Left ventricle myocardium superior (tissue), 1 donor: ENCODE results near the gene USP46. TPM values are rescaled to one million over a fixed set of nuclear protein-coding genes. Genes with fewer than 3 reads are reported as not detected.

Experiments
- ATAC-seq: fragments of 200-7000 bp; cut with Tn5 transposase; one replicate; pipeline ENCODE4 v1.9.1; 2020; ENCODE audit warnings: mild to moderate bottlenecking, moderate library complexity
- DNase-seq: peaks from one replicate; pipeline ENCODE4 v3.0.0-alpha.2; 2020
- intact Hi-C: fragments of 100-400 bp; cut with micrococcal nuclease; formaldehyde crosslinking; loops from one replicate; pipeline ENCODE4 v1.11.0; 2022
- total RNA-seq: library from RNA; stranded (reverse); fragmentation: NEBNext Ultra II Directional; extraction: Animal tissue kit (Norgen Biotek cat#: 25700); gene quantifications from one replicate; pipeline ENCODE4 v1.2.1, GENCODE V29; 2021
- donor health status: DM: no; HTN: yes; CAD: no; lungs with severe emphysema.

USP46 gene
- total RNA-seq, 1 donor from 2014 or later: 61.1 TPM

DNA sequence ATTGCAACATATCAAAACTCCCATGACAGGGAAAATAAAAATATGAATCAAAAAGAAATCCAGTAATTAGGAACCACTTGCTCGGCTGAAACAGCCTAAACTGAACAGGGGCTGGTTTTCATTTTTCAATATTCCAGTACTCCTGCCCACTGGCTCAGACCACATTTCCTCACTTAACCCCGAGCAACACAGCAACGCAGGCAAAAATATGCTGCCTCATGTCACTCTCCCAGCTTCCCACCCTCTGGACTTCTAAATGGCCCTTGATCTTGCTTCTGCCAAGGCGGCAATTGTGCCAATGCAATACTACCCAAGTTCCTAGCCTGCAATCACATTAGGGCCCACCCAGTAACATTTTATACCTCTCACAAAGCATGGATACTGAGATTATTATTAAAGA lies 30.6 kb downstream of the USP46 start:
- intact Hi-C loops: no loop called here
- ATAC-seq: peak; percentile 64
- DNase-seq: no peak

DNA sequence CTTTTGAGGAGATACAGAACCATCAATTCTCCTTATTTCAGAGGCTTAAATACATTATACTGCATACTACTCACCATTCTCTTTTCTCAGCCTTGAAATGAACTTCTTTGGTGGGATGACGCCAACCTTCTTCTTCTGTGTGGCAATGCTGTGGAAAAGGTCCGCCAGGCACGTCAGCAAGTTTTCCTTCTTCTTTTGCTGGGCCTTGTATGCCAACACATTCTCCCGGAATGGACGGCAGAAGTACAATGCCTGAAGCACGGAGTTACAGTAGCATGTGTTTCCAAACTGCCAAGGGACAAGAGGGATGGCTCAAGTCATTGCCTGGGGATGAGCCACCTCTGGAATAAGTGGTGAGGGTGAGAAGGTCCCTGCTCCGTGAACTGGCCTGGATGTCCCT lies 31.2 kb downstream of the USP46 start:
- intact Hi-C loops: no loop called here
- peak; percentile 45 for ATAC-seq
- no peak for DNase-seq

DNA sequence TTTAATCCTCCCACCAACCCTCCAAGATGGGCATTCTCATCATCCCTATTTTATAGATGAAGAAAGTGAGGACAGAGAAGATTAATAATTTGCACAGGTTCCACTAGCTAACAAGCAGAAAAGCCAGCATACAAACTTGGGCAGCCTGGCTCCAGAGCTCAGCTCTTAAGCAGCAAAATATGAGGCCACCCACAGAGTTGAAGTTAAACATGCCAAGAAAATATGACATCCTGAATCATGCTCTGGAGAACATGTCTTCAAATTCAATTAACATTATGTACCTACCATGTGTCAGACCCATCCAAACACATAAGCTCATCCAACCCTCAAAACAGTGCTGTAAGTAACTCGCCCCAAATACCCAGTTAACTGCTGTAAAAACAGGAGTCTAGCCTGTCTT lies 33.9 kb downstream of the USP46 start:
- no peak for DNase-seq
- no peak for ATAC-seq
- intact Hi-C loops: no loop called here

GRCh38 chr4:52622564-52622963 lies 36.5 kb downstream of the USP46 start:
- intact Hi-C loops: no loop called here
- DNase-seq (no peak), ATAC-seq (no peak)

- DNase-seq (no peak), ATAC-seq (no peak)
- intact Hi-C loops: no loop called here
Measured at GRCh38 chr4:52621567-52621966, 37.5 kb downstream of the USP46 start.

DNA sequence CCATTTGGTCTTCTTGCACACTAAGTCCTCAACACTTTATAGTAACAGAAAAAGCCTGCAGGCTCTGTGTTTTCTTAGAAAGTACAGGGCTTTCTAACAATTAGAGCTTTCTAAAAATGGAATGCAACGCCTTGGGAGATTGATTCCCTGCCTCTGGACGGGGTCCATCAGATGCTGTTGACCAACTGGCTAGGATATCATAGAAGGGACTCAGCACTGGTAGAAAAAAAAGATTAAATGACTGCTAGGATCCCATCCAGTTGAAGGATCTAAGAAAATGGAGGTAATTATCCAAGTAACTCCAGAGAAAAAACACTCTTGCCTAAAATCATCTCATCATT lies 39.5 kb downstream of the USP46 start:
- DNase-seq (no peak), ATAC-seq (peak; percentile 45)
- intact Hi-C loops: no loop called here

GRCh38 chr4:52618795-52619590 lies 40.1 kb downstream of the USP46 start:
- ATAC-seq: peak; percentile 14
- DNase-seq: no peak
- intact Hi-C loops: no loop called here

DNA sequence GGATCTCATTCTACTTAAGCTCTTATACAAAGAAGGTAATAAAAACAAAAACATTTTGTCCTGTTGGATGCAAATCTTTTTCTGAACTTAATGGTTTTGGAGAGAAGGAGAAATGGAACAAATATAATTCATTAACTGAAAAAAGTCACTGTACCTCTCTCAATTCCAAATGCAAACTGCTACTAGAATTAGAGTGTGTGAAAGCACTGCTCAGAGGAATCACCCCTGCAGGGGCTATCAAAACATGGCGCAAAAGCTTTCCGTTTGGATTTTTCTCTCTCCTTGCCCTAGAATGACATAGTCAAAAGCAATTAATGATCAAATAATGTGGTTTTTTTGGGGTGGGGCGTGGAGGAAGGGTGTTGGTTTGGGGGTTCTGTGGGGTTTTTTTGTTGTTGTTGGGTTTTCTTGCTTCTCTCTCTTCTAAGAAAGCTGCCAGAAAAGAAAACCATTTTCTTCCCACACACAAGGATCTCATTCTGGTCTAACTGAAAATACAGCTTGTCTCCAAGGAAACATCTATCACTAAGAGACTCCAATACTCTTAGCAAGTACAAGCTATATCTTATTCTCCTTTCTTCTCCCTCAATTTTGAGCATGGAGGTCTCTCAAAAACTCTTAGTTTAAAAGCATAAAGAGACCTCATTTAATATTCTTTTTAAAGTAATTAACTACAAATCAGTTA lies 41.6 kb downstream of the USP46 start:
- no peak for ATAC-seq
- no peak for DNase-seq
- intact Hi-C loops: no loop called here

DNA sequence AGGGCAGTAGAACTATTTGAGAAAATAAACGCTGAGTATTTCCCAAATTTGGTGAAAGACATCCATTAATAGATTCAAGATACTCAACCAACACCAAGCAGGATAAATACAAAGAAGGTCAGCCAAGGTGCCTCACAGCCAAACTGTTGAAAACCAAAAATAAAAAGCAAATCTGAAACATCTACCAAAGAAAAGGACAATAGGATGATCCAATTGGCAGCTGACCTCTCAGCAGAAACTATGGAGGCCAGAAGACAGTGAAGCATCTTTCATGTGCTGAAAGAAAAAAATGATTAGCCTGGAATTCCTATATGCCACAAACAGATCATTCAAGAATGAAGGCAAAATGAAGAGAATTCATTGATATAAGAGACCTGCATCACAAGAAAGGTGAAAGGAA lies 44.9 kb downstream of the USP46 start:
- DNase-seq (no peak), ATAC-seq (no peak)
- intact Hi-C loops: no loop called here

GRCh38 chr4:52612341-52612740 lies 46.8 kb downstream of the USP46 start:
- ATAC-seq: peak; percentile 26
- DNase-seq: no peak
- intact Hi-C loops: no loop called here

- peak; percentile 69 for ATAC-seq
- intact Hi-C loops: no loop called here
- no peak for DNase-seq
Measured at GRCh38 chr4:52611030-52611555, 48.0 kb downstream of the USP46 start.

DNA sequence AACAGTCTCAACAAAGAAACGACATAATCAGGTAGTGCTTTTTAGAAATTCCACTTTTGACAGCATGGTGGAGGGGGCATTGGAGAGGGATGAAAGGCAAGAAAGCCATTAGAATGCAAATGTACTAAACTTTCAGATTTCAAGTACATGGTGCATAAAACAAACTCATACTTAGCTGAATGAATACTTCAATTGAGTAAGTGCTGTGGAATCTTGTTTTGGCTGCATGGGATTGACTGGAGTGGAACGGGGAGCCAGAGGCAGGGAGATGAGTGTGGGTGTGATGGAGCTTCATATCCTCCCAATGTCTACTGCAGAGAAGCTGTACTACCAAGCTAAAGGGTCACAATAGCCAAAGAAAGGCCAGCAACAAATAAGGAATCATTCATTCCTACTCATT lies 52.4 kb downstream of the USP46 start:
- ATAC-seq (no peak), DNase-seq (no peak)
- intact Hi-C loops: no loop called here

GRCh38 chr4:52606040-52606439 lies 53.1 kb downstream of the USP46 start:
- DNase-seq (no peak), ATAC-seq (no peak)
- intact Hi-C loops: no loop called here

GRCh38 chr4:52604215-52604614 lies 54.9 kb downstream of the USP46 start:
- ATAC-seq (peak; percentile 57), DNase-seq (peak; percentile 36)
- intact Hi-C loops: no loop called here

DNA sequence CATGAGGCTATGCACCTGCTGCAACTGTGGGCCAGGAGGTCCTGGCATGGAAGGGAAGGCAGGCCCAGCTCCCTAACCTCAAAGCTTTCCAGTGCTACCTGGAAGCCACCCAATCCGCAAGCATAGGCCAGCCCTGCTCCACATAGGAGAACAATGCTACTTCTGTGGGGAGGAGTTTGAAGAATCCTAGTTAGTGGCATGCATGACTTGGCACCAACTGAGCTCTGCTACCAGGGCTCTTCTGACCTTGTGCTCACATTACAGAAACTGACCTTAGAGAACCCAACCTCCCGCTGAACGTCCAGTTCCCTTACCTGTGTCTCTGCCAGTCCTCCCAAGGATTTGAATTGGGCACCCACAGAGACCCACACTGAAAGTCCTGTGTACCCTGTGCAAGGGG lies 58.8 kb downstream of the USP46 start:
- intact Hi-C loops: no loop called here
- DNase-seq (peak; percentile 73), ATAC-seq (peak; percentile 95)

DNA sequence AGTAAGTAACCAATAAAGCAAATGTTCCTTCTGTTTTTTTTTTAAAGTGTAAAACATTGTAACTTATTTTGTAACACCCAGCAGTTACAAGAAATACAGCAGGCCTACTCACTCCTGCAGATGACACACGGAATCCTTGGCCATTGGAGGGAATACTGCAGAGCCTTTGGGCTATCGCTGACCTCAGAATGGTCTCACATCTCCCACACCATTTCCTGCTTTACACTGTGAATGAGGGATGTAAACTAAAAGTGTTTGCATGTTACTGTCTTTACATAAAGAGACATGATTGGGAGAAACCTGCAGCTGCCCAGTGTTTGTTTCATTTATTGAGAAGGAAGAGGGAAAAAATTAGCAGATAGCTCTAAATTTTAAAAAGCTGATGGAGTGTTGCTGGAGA lies 64.1 kb downstream of the USP46 start:
- no peak for DNase-seq
- no peak for ATAC-seq
- intact Hi-C loops: no loop called here

DNA sequence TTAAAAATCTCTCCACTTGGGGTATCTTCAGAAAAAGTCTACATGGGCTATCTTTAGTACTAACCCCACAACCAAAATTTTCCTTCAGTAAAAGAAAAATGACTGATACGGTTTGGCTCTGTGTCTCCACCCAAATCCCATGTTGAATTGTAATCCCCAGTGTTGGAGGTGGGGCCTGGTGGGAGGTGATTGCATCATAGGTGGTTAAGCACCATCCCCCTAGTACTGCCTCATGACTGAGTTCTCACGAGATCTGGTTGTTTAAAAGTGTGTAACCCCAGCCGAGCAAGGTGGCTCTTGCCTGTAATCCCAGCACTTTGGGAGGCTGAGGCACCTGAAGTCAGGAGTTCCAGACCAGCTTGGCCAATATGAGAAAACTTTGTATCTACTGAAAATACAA lies 66.8 kb downstream of the USP46 start:
- ATAC-seq (no peak), DNase-seq (no peak)
- intact Hi-C loops: no loop called here

DNA sequence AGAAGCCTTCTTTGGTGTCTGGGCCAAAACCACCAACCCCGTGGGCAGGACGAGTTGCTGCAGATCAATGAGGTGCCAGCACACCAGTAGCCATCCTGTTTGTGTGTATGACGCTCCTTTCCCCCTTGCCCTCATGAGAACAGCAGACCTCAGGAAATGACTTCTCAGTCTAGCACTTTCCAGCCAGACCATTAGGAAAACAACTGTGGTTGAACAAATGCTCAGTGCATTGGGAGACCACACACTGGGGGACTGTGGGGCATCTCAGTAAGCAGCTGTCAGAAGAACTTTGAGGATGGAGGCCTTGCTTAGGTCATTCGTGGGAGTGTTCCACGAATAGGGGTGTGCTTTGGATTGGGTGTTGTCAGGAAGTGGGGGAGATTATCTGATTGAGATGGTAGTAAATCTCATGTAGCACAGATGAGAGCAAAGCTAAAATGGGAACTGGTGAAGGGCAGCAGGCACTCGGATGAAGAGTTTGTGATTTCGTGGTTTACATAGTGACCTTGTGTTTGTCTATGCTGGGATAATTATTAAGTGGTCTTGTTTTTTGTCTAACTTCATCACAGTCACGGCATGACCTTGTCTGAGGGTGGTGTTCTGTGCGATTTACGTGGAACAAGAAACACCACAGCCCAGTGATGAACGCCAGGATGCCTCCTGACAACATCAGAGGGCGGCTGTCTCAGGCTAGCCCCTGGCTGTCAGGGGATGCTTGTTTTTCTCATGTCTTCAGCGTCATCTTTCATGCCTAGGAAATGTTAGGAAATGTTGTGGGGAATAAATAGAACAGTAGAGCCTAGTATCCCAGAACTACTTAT lies 70.1 kb downstream of the USP46 start:
- ATAC-seq (peak; percentile 15), DNase-seq (no peak)
- intact Hi-C loops: loop anchor here (5.0 kb wide), 1 partner anchor 37 kb away; no protein-coding TSS in a partner anchor

DNA sequence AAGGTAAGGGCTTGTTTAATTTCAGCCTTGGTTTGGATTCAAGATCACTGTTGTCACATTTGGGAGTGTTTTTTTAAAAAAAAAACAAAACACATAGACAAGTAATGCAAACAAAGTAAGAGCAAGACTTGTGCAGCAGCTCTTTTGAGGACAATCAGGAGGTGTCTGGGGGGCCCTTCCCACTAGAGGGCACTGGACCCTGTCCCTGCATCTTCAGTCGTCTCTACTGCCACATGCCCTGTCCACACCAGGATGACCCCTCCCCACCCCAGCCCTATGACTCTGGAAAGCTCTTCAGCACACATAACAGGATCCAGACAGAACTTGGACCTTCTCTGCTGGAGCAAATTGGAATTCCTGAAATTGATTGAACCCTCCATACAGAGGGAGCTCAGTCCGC lies 71.0 kb downstream of the USP46 start:
- DNase-seq: peak; percentile 54
- intact Hi-C loops: loop anchor here (5.0 kb wide), 1 partner anchor 36 kb away; no protein-coding TSS in a partner anchor
- ATAC-seq: peak; percentile 55

DNA sequence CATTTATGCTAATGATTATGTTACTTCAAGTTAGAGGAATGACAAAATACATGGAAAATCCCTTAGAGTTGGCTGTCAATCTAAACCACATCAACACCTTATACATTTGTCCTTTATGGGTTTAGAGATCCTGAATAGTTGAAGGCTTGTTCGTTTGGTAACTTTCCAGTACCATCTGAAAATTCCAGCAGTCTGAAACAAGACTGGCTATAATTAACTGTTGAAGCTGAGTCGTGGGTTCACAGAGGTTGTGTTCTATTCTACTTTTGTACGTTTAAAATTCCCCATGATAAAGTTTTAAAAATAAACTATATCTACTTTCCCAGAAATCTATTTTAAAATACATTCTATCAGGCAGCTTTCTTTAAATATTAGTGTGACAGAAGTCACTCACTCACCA lies 73.0 kb downstream of the USP46 start:
- peak; percentile 83 for ATAC-seq
- no peak for DNase-seq
- intact Hi-C loops: loop anchor here (5.0 kb wide), 1 partner anchor 34 kb away; no protein-coding TSS in a partner anchor
